Measurements from ENCODE around the gene SERPINA10.

SERPINA10 gene

DNA sequence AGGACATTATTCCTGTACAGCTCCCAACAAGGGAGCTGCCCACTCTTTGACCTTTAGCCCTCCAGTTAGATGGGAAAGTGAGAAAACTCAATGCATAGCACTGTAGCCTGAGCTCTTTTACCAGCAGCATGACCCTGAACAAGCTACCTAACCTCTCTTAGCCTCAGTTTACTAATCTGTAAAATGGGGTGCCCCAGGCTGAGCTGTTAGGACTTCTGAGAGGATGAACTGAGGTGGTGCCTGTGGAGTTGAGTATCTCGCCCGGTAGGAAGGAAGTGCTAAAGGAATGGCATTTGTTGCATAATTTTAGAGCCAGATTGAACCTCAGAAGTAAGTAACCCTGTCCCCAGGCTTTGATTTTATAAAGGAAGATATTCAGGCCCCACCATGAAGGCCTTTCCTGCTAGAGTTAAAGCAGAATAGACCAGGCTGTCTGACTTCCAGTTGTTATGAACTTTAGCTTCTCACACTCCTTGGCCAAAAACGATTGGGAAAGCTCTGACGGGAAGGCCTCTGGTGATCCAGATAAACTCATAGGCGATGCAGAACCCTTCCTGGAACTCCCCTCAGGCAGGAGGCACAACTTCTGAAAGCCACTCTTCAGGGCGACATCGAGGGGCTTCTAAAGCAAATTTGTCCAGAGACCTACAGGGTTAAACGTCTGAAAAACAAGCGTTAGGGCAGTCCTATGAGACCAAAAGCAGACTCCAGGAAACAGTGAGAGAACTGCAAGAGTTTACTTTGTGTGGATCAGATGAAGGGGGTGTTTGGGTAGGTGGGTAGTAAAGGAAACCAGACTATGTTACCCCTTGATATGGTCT is 2.5 kb upstream of the SERPINA10 start:
- no peak overlapping the region for H3K27ac ChIP-seq (ENCODE audit: low read depth, low read length)
- no peak overlapping the region for H3K9ac ChIP-seq (ENCODE audit: low read length)
- H3K4me3 ChIP-seq (ENCODE audit: low read depth, low read length) = no peak overlapping the region
- no peaks in the 10 kb centered on the region for H3K27me3 ChIP-seq (ENCODE audit: control insufficient read depth, insufficient read depth, low read length)
- H3K4me1 ChIP-seq (ENCODE audit: control insufficient read depth, insufficient read depth, low read length) = no peaks in the 10 kb centered on the region
- H3K36me3 ChIP-seq (ENCODE audit: control insufficient read depth, insufficient read depth, low read length) = no peaks in the 10 kb centered on the region
- H3K9me3 ChIP-seq (ENCODE audit: control insufficient read depth, insufficient read depth, low read depth, low read length) = no peaks in the 10 kb centered on the region

DNA sequence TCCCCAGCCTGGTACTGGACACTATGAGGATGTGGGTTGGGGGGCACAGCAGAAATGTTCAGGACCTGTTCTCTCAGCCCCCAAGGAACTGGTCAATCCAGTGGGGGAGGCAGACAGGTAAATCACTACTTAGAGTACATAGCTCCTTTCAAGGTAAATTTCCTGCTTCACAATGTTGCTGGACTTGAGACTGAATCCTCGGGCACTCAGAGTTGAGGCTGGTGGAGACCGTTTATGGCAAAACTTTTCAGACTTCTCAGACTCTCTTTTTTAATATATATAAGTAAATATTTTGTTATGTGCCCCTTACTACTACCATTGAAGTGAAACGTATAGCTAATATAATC is 483 bp upstream of the SERPINA10 start:
- Histone ChIP-seq H3K9ac (ENCODE audit: low read length) (no peak overlapping the region), H3K4me1 (ENCODE audit: control insufficient read depth, insufficient read depth, low read length) (peaks cover 5% of the 10 kb centered on the region; the same call in 1 of the 2 replicates), H3K9me3 (ENCODE audit: control insufficient read depth, insufficient read depth, low read depth, low read length) (no peaks in the 10 kb centered on the region), H3K27me3 (ENCODE audit: control insufficient read depth, insufficient read depth, low read length) (no peaks in the 10 kb centered on the region), H3K4me3 (ENCODE audit: low read depth, low read length) (no peak overlapping the region), H3K36me3 (ENCODE audit: control insufficient read depth, insufficient read depth, low read length) (no peaks in the 10 kb centered on the region), H3K27ac (ENCODE audit: low read depth, low read length) (no peak overlapping the region)

DNA sequence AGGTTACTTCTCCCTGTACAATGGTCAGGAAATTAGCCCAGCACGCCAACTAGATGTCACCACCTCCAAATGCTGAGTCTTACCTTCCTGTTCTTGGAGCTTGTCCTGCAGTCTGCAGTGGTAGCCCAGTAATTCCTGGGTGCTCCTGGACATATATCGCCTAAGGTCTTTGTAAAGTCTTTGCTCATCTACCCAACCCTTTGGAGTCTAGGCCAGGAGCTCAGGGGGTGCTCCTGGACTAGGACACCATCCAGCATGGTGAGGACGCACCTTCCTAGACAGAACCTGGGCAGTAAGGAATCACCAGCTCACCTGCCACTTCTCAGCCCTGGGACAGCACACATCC is 569 bp downstream of the SERPINA10 start:
- no peak overlapping the region for H3K9ac ChIP-seq (ENCODE audit: low read length)
- H3K36me3 ChIP-seq (ENCODE audit: control insufficient read depth, insufficient read depth, low read length) = no peaks in the 10 kb centered on the region
- no peak overlapping the region for H3K4me3 ChIP-seq (ENCODE audit: low read depth, low read length)
- no peaks in the 10 kb centered on the region for H3K9me3 ChIP-seq (ENCODE audit: control insufficient read depth, insufficient read depth, low read depth, low read length)
- H3K4me1 ChIP-seq (ENCODE audit: control insufficient read depth, insufficient read depth, low read length) = peaks cover 5% of the 10 kb centered on the region; the same call in 1 of the 2 replicates
- no peak overlapping the region for H3K27ac ChIP-seq (ENCODE audit: low read depth, low read length)
- H3K27me3 ChIP-seq (ENCODE audit: control insufficient read depth, insufficient read depth, low read length) = no peaks in the 10 kb centered on the region

DNA sequence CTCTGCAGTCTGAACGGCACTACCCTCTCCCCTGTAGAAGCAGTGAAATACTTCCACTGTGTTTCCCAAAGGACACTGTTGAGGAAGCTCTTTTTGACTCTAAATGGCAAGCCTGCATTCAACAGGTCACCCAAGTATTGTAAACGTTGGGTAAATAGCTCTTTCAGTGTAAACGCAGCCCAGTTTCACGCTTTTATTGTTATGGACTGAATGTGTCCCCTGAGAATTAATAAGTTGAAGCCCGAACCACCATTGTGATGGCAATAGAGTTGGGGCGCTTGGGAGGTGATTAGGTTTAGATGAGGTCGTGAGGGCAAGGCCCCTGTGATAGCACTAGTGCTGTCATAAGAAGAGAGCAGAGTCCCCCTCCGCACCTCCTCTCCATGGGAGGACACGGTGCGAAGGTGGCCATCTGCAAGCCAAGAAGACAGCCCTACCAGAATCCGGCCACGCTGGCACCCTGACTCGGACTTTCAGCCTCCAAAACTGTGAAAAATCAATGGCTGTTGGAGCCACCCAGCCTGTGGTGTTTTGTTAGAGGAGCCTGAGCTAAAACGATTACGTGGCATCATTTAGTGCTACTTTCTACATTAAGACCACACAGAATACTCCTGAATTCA is 1.1 kb downstream of the SERPINA10 start:
- no peak overlapping the region for H3K27ac ChIP-seq (ENCODE audit: low read depth, low read length)
- peaks cover 5% of the 10 kb centered on the region; the same call in 1 of the 2 replicates for H3K4me1 ChIP-seq (ENCODE audit: control insufficient read depth, insufficient read depth, low read length)
- no peak overlapping the region for H3K9ac ChIP-seq (ENCODE audit: low read length)
- H3K36me3 ChIP-seq (ENCODE audit: control insufficient read depth, insufficient read depth, low read length) = no peaks in the 10 kb centered on the region
- H3K9me3 ChIP-seq (ENCODE audit: control insufficient read depth, insufficient read depth, low read depth, low read length) = no peaks in the 10 kb centered on the region
- H3K4me3 ChIP-seq (ENCODE audit: low read depth, low read length) = no peak overlapping the region
- H3K27me3 ChIP-seq (ENCODE audit: control insufficient read depth, insufficient read depth, low read length) = no peaks in the 10 kb centered on the region

DNA sequence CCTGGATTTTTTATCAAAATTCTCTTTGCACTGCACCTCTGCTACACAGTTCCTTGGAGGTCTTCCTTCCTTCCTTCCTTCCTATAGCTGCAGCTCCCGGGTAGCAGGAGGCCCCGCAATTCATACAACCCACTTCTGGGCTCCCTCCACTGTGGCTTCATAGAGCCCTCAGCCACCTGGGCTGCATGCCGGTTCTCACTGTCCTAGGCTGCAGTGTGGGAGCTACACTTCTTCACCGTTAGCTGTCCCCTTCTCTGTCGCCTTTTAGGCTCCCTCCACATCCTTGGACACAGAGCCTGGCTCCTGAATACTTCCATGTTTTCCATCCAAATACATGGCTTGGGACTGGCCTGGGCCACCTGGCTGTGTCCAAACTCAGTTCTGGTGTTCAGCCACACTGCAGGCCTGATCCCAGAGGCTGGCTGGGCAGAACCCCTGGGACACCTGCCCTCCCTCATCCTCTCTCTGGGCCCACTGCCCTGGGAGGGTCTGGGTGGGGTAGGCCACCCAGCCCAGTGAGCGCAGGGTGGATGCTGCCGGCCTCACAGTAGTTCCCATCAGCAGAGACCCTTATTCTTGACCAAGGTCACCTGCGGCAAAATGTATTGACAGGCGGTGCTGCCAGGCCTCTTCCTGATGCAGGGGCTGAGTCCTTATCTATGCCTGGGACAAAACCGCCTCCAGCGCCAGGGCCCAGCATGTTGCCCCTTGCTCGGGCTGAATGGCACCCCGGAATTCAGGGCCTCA is 1.7 kb downstream of the SERPINA10 start:
- Histone ChIP-seq H3K27me3 (ENCODE audit: control insufficient read depth, insufficient read depth, low read length) (no peaks in the 10 kb centered on the region), H3K9me3 (ENCODE audit: control insufficient read depth, insufficient read depth, low read depth, low read length) (no peaks in the 10 kb centered on the region), H3K4me3 (ENCODE audit: low read depth, low read length) (no peak overlapping the region), H3K4me1 (ENCODE audit: control insufficient read depth, insufficient read depth, low read length) (peaks cover 5% of the 10 kb centered on the region; the same call in 1 of the 2 replicates), H3K27ac (ENCODE audit: low read depth, low read length) (no peak overlapping the region), H3K36me3 (ENCODE audit: control insufficient read depth, insufficient read depth, low read length) (no peaks in the 10 kb centered on the region), H3K9ac (ENCODE audit: low read length) (no peak overlapping the region)

DNA sequence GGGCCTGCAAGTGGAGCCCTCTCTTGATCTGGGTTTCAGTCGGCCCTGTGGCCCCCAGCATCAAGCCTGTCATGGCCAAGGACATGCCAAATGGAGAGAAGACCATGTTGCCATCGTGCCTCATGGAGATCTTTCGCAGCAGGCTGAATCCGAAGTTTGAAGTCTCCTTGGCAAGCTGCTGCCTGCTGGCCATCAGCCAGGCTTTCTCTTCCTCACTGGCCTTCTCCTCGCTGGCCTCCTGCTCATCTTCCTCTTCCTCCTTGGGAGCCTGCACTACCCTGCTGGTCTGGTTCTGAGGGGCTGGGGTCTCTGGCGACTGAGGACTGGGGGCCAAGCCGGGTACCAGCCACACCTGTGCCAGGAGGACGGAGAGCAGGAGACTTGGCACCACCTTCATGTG is 2.9 kb downstream of the SERPINA10 start:
- peaks cover 5% of the 10 kb centered on the region; the same call in 1 of the 2 replicates for H3K4me1 ChIP-seq (ENCODE audit: control insufficient read depth, insufficient read depth, low read length)
- H3K9me3 ChIP-seq (ENCODE audit: control insufficient read depth, insufficient read depth, low read depth, low read length) = no peaks in the 10 kb centered on the region
- no peaks in the 10 kb centered on the region for H3K36me3 ChIP-seq (ENCODE audit: control insufficient read depth, insufficient read depth, low read length)
- H3K27me3 ChIP-seq (ENCODE audit: control insufficient read depth, insufficient read depth, low read length) = no peaks in the 10 kb centered on the region
- no peak overlapping the region for H3K9ac ChIP-seq (ENCODE audit: low read length)
- H3K27ac ChIP-seq (ENCODE audit: low read depth, low read length) = no peak overlapping the region
- H3K4me3 ChIP-seq (ENCODE audit: low read depth, low read length) = no peak overlapping the region

DNA sequence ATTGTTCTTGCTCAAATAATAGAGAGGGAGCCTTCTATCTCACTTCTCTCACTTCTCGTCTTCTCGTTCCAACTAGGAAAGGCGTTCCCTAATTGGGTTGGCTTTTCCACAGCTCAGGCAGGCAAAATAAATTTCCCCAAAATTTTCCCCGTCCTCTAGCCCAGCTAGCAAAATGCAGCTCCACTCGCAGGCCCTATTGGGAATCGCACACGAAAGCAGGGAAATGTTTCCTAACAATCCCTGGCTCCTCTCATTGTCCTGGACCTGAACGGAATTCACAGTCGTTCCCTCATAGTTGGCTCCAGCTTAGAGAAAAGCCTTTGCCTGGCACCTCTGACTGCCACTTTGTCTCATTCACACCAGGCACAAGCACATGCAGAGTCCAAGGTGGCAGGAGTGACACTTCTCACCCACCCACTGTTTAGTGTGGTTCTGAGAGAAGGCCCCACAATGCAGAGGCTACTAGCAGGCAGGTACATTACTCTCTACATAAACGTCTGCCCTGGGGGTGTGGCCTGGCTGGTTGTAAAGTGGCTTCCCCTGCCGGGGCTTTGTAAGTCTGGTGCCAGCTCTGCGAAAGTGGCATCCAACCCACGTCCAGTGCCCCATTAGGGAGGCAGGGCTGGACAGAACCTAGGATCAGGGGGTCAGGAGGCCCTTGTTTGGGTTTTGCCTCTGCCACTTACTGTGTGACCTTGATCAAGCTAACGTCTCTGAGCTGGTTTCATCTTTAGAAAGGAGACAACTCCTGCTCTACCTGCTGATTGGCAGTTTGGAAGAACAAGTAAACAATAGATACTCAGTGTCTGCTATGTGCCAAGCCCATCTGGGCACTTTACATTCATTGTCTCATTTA is 4.2 kb downstream of the SERPINA10 start:
- H3K4me3 ChIP-seq (ENCODE audit: low read depth, low read length) = no peak overlapping the region
- no peaks in the 10 kb centered on the region for H3K36me3 ChIP-seq (ENCODE audit: control insufficient read depth, insufficient read depth, low read length)
- H3K9ac ChIP-seq (ENCODE audit: low read length) = no peak overlapping the region
- H3K27me3 ChIP-seq (ENCODE audit: control insufficient read depth, insufficient read depth, low read length) = no peaks in the 10 kb centered on the region
- H3K9me3 ChIP-seq (ENCODE audit: control insufficient read depth, insufficient read depth, low read depth, low read length) = no peaks in the 10 kb centered on the region
- peaks cover 5% of the 10 kb centered on the region; the same call in 1 of the 2 replicates for H3K4me1 ChIP-seq (ENCODE audit: control insufficient read depth, insufficient read depth, low read length)
- H3K27ac ChIP-seq (ENCODE audit: low read depth, low read length) = no peak overlapping the region

DNA sequence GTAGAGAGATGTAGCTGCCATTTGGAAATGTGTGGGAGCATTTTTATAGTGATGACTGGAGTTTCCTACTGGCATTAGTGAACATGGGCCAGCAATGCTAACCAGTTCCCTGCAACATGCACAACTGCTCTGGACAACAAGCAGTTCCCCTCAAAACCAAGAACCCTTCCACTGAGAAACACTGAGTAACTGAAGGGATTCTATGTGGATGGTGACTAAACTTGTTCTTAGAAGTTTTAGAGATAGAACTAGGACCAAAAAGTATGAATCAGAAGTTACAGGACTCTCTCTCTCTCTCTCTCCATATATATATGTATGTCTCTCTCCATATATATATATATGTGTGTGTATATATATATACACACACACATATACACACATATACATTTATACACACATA is 7.9 kb downstream of the SERPINA10 start:
- H3K4me3 ChIP-seq (ENCODE audit: low read depth, low read length) = no peak overlapping the region
- H3K9ac ChIP-seq (ENCODE audit: low read length) = no peak overlapping the region
- no peak overlapping the region for H3K27ac ChIP-seq (ENCODE audit: low read depth, low read length)
- H3K4me1 ChIP-seq (ENCODE audit: control insufficient read depth, insufficient read depth, low read length) = peaks cover 5% of the 10 kb centered on the region; the same call in 1 of the 2 replicates
- no peaks in the 10 kb centered on the region for H3K36me3 ChIP-seq (ENCODE audit: control insufficient read depth, insufficient read depth, low read length)
- H3K9me3 ChIP-seq (ENCODE audit: control insufficient read depth, insufficient read depth, low read depth, low read length) = no peaks in the 10 kb centered on the region
- no peaks in the 10 kb centered on the region for H3K27me3 ChIP-seq (ENCODE audit: control insufficient read depth, insufficient read depth, low read length)

DNA sequence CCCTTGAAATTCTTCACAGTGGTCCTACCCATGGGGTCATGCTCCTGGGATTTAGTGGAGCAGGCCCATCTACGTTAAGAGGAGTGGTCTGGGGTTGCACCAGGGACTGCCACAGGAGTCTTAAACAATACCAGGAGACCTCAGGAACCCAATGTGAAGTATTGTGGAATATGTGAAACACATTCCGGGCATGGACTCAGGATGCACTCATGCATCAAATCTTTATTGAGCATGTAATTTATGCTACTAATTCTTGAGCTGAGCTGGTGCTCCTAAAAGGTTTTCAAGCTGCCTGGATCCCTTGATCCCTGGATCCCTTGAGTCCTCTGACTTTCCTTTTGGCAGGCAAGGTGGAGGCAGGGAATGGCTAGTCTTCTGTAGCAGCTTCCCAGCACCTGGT is 8.8 kb downstream of the SERPINA10 start:
- H3K27me3 ChIP-seq (ENCODE audit: control insufficient read depth, insufficient read depth, low read length) = no peaks in the 10 kb centered on the region
- H3K4me1 ChIP-seq (ENCODE audit: control insufficient read depth, insufficient read depth, low read length) = peaks cover 5% of the 10 kb centered on the region; the same call in 1 of the 2 replicates
- H3K36me3 ChIP-seq (ENCODE audit: control insufficient read depth, insufficient read depth, low read length) = no peaks in the 10 kb centered on the region
- no peak overlapping the region for H3K9ac ChIP-seq (ENCODE audit: low read length)
- H3K9me3 ChIP-seq (ENCODE audit: control insufficient read depth, insufficient read depth, low read depth, low read length) = no peaks in the 10 kb centered on the region
- H3K4me3 ChIP-seq (ENCODE audit: low read depth, low read length) = no peak overlapping the region
- no peak overlapping the region for H3K27ac ChIP-seq (ENCODE audit: low read depth, low read length)

DNA sequence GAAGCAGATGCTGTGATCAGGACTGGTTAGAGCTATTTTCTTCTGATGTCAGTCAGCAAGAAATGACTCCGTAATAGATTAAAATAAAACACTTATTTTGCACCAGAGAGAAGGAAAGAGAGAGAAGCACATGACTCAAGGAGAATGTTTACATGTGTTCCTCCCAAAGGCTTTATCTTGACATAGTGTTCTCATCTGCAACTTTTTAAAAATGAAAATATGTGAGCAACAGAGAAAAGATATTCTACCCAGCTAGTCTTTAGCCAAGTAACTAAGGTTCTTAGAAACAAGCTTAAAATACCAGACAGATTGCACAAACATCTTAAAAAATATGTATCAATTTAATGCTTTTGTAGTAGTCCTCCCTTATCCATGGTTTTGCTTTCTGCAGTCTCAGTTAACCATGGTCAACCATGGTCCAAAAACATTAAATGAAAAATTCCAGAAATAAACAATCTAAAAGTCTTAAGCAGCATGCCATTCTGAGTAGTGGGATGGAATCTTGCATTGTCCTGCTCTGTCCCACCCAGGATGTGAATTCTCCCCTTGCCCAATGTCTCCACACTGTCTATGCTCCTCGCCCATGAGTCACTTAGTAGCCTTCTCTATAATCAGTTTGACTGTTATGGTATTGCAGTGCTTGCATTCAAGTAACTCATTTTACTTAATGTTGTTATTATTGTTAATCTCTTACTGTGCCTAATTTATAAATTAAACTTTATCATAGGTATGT is 9.9 kb downstream of the SERPINA10 start:
- no peaks in the 10 kb centered on the region for H3K27me3 ChIP-seq (ENCODE audit: control insufficient read depth, insufficient read depth, low read length)
- no peak overlapping the region for H3K9ac ChIP-seq (ENCODE audit: low read length)
- H3K4me1 ChIP-seq (ENCODE audit: control insufficient read depth, insufficient read depth, low read length) = no peaks in the 10 kb centered on the region
- H3K27ac ChIP-seq (ENCODE audit: low read depth, low read length) = no peak overlapping the region
- H3K36me3 ChIP-seq (ENCODE audit: control insufficient read depth, insufficient read depth, low read length) = no peaks in the 10 kb centered on the region
- no peak overlapping the region for H3K4me3 ChIP-seq (ENCODE audit: low read depth, low read length)
- no peaks in the 10 kb centered on the region for H3K9me3 ChIP-seq (ENCODE audit: control insufficient read depth, insufficient read depth, low read depth, low read length)

All from HUES6 (cell line).